Tongue (tissue), 2 donors: ENCODE measurements around the gene TGDS. TPM values are rescaled to one million over a fixed set of nuclear protein-coding genes. Genes with fewer than 3 reads are reported as not detected.
"Not testable (repeated sequence)": the region's sequence is repeated elsewhere in the genome, so short reads cannot be mapped to it uniquely, and the experiment has no call there.

Experiments used
- DNase-seq: peaks from one replicate; pipeline ENCODE4 v3.0.0-alpha.2; 2015
- total RNA-seq: library from RNA; depleted of rRNA; stranded (reverse); fragments of >200 nt; gene quantifications from one replicate; pipeline ENCODE4 v1.2.3, GENCODE V29; 2014

Gene TGDS
- total RNA-seq: 14.1 TPM

- DNase-seq: peak; percentile 96
Measured at GRCh38 chr13:94595950-94596574, at the start of gene TGDS. TSS of gene TGDS (minus strand) at chr13:94596152. CDS start at chr13:94596136, 16 bp downstream.

DNA sequence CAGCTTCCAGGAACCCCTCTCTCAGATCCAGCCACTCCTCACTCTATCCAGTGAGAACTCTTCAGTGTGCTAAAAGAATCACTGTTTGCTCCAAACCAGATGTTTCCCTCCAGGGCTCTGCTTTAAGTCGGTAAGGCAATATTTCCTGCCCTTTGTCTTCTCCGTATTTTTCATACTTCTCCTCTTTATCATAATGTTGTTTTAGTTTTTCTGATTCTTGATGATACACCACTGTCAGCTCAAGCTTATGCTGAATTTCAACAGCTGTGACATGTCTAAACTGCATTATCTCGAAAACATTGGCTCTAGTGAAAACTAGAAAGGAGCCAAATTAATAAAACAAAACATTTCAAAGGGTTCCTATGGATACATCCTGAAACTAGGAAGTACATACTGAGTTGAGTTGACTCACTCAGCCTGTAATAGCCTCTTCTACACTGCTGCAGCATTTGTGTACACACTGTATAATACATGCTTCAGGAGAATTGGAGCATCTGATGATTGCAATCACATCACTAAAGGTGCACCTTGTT is 45.5 kb upstream of the TGDS start:
- DNase-seq: peak; percentile 71

GRCh38 chr13:94640721-94641120 is 44.8 kb upstream of the TGDS start:
- peak; percentile 37 for DNase-seq

DNA sequence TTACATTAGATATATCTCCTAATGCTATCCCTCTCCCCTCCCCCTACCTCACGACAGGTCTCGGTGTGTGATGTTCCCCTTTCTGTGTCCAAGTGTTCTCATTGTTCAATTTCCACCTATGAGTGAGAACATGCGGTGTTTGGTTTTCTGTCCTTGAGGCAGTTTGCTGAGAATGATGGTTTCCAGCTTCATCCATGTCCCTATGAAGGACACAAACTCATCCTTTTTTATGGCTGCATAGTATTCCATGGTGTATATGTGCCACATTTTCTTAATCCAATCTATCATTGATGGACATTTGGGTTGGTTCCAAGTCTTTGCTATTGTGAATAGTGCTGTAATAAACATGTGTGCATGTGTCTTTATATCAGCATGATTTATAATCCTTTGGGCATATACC is 41.7 kb upstream of the TGDS start:
- not testable (repeated sequence) for DNase-seq

- no peak for DNase-seq
Measured at GRCh38 chr13:94636942-94637578, 41.1 kb upstream of the TGDS start.

DNA sequence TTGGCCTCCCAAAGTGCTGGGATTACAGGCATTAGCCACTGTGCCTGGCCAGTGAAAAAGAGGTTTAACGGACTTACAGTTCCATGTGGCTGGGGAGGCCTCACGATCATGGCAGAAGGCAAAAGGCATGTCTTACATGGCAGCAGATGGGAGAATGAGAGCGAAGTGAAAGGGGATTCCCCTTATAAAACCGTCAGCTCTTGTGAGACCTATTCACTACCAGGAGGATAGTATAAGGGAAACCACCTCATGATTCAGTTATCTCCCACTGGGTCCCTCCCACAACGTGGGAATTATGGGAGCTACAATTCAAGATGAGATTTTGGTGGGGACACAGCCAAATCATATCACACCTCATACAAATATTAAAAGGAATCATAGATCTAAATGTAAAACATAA is 40.1 kb upstream of the TGDS start:
- not testable (repeated sequence) for DNase-seq

DNA sequence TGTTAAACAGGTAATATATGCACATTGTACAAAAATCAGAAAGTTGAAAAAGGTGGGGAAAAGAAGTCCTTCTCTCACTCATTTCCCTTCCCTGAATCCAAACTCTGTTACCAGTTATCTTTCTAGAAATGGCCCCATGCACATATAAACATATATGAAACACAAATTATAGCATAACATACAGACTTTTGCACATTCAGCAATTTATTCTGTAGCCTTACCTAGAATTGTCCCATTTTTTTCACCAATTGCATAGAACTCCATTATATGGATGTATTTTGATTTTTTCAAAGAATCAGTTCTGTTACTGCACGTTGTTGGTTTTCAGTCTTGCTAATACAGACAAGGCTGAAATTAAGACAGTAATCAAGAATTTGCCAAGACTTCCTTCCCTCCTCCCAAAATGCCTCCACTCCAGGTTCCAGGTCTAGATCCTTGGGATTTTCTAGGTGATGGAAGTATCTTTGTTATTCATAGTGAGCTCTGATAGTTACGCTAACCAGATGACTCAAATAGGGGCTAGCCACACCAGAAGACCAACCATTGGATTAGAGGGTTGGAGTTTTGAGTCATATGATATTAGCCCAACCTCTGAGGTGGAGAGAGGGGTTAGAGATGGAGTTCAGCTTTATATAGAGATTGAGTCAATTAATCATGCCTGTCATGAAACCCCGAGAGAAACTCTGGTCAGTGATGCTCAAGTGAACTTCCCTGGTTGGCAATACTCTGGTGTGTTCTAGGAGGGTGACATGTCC is 36.5 kb upstream of the TGDS start:
- no peak for DNase-seq

- DNase-seq: no peak
Measured at GRCh38 chr13:94630858-94631257, 34.9 kb upstream of the TGDS start.

- peak; percentile 54 for DNase-seq
Measured at GRCh38 chr13:94623316-94623715, 27.4 kb upstream of the TGDS start.

DNA sequence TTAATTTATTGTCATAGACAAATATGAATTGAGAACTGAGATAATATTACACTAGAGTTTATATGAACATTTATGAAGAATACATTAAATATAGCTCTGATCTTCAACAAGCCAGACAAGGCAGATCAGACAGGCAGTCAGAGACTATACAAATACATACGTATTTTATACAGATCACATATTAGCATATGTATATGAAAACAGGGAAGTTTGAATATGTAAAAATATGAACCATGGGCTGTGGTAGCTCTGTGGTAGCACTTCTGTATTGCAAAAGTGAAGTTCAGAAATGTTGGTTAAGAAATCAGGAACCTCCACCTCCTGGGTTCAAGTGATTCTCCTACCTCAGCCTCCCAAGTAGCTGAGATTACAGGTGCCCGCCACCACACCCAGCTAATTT is 26.4 kb upstream of the TGDS start:
- DNase-seq: no peak

GRCh38 chr13:94620286-94620896 is 24.4 kb upstream of the TGDS start:
- DNase-seq: peak; percentile 57

- peak; percentile 71 for DNase-seq
Measured at GRCh38 chr13:94617389-94618000, 21.5 kb upstream of the TGDS start.

DNA sequence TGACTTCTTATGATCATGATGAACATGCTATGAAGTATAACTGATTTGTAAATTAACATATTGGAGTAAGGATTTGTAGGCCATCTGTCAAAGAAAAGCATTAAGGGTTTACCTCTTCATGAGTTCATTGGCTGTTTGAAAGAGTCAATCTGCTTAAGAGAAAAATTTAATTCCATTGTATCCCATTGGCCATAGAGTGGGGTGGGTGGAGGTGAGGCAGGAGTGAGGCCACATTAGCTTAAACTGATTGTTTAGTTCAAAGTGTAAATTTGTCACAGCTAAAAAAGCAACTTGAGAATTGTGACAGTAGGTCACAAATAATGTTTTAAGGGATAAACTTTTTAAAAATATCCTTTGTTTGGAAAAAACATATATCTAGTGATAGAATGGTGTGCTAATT is 17.1 kb upstream of the TGDS start:
- no peak for DNase-seq

DNA sequence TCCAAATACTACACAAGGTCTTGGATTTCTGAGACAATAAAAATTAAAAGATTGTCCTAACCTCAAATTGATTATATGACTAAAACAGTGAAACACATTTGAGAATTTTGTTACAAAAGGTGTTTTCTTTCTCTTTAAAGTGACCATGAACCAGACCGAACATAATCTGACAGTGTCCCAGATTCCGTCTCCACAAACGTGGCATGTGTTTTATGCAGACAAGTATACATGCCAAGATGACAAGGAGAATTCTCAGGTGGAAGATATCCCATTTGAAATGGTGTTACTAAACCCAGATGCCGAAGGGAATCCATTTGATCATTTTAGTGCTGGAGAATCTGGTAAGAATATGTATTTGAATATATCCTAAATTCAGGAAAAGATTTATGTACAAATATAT is 16.1 kb upstream of the TGDS start:
- DNase-seq: no peak

DNA sequence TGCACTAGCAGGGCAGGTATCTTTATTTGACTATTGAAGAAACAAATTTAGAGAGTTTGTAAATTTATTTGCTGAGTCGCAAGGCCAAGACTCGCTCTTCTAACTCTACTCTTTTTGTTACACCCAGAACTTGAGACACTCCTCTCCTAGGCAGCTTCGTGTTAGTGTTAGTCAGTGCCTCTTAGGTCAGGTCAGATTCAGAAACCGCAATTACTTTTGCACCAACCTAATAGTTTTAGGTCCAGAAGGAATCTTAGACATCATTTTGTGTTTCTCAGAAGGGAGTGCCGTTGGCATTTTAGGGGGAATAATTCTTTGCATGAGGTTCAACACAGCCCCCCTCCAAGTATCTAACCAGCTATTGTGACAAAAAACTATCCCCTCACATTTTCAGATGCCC is 14.5 kb upstream of the TGDS start:
- DNase-seq: no peak

DNA sequence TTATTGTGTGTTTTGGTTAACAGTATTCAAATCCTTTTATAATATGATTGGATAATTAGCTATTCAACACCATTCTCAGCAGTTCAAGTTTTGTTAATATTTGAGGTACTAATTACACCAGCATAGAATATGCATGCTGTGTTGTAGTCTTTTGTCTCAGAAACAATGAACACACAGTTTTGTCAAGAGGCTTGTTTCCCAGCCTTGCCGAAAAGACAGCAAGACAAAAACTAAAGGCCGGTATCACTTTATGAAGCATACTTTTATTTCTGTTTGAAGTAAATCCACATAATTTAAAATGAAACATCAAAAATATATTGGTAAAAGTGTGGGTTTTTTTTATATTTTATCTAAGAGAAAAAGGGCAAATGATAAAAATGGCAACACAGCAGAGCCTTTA is 13.2 kb upstream of the TGDS start:
- DNase-seq: no peak

DNA sequence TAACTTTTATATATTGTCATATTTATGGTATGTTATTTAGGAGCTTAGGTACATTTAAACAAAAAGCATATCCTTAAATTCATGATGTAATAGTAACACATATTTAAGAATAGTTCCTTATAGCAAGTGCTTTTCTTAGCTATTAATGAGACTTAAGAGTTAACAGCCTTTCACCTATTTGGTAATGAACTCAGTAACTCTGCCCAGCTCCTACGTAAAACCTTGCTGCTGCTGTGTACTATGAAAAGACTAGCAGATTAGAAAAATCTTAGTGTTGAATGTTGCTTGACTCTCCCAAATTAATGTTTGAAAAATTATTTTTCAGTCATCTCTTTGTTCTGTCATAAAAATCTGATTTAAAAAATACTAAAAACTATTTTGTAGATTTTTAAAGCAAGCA is 12.6 kb upstream of the TGDS start:
- DNase-seq: no peak

DNA sequence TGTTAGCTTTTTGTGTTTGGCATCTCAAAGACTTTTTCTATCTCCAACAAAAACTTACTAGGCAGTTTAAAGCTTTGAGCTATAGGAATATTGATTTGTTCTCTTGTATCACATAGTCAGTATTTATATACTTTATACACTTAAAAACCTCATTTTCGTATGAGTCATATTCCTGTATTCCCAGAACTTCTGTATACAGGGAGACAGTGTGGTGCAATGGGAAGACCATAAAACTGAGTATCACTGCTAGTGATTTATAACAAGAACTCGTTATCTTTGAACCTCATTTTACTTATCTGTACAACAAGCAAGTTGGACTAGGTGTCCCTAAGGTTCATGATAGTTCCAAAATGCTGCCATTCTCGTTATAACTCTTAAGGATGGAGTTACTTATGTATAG is 12.0 kb upstream of the TGDS start:
- no peak for DNase-seq

GRCh38 chr13:94607056-94607455 is 11.1 kb upstream of the TGDS start:
- no peak for DNase-seq

DNA sequence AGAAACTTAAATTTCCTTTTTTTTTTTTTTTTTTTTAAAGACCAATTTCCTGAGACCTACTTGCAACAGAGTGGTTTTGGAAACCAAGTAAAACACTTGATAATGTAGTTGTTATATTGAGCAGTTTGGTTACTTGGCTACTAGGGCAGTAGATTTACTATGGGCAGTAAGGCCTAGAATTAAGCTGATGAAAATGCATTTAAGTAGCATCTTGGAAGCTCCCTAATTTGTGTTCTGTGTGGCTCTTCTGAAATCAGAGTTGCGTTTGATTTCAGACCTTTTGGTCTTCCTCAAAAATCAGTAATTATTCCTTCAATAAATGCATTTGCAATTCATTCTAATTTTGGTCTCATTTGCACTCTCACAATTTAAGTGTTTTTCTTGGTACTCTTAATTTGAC is 6.5 kb upstream of the TGDS start:
- DNase-seq: no peak

DNA sequence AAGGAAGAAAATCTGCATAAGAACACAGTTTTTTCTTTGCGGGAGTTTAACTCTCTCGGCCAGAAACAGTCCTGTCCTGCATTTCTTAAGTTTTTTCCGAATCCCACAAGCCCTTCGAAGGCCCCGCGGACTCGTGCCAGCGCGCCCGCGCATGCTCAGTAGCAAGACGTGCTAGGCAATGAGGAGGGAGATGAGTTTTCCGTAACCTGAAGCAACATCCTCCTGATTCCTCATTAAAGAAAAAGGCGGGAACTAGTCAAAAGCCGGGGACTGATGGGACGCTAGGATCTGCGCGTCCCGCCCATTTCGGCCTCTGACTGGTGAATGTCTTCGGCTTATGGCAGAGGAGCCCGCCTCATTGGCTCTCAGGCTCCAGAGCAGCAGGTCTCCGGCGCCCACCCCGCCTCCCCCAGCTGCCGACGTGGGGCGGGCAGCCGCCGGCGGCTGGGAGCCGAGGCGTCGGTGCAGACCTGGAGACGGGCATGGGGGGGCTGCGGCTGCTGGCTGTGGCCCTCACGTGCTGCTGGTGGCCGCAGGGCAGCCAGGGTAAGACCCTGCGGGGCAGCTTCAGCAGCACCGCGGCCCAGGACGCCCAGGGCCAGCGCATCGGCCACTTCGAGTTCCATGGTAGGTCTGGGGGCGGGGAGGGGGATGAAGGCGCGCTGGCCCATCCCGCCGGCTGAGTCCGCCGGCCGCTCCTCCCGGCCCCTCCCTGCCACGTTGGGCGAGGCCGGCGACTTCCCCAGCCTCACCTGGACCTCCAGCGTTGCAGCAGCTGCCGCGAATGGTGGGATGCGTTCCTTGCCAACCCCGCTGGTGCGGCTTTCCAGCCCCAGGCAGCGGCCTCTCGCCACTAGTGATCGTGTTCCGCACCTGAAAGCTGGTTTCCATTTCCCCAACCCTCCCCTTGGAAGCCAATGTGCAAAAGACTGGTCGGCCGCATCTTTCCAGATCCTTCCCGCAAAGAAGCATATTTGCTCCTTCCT is 5.8 kb upstream of the TGDS start, which contains the start of gene GPR180:
Gene GPR180 (plus strand): TSS at position 412 of the 986 bp plus-strand sequence. CDS start 71 bp downstream, at position 483.
- DNase-seq: peak; percentile 100
